Measurements from ENCODE around the gene ANKRD11.

ANKRD11 gene

GRCh38 chr16:89380681-89381080 is 109.7 kb downstream of the ANKRD11 start:
- DNase-seq (ENCODE audit: low spot score) = no peak

DNA sequence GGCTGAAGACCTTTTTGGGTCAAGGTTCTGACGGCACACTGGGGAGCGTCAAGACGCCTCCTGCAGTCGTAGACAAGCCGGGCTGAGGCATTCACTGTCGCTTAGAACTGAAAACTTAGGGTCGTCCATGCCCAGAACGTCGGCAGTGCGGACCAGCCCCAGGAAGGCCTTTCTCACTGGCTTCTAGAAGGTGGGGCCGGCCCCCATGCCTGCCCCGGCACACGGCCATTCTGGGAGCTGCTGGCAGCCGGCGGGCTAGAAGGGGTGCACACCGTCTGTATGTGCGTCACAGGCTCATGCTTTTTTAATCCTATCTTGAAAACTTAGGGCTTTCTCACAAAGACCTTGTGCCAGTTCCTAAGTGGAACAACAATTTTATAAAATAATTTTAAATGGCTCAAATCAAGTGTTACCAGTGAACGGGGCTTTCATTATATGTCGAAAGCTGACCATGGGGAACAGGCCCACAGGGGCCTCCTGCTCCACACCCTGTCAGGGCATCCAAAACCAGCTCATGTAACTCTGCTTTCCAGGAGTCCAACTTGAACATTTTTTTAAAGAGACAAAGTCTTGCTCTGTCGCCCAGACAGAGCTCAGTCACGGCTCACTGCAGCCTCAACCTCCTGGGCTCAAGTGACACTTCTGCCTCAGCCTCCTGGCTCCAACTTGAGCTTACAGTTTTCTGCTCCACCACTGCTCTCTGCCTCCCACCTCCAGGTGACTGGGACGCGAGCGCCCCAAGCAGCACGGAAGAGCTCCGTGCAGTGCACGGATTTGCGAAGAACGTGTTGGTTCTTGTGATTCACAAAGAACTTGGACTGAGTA is 111.2 kb downstream of the ANKRD11 start:
- DNase-seq (ENCODE audit: low spot score) = no peak

- DNase-seq (ENCODE audit: low spot score) = no peak
Observed at GRCh38 chr16:89377453-89377848, 112.9 kb downstream of the ANKRD11 start.

GRCh38 chr16:89376812-89377452 is 113.4 kb downstream of the ANKRD11 start:
- no peak for DNase-seq (ENCODE audit: low spot score)

- DNase-seq (ENCODE audit: low spot score) = no peak
Observed at GRCh38 chr16:89375686-89376085, 114.7 kb downstream of the ANKRD11 start.

DNA sequence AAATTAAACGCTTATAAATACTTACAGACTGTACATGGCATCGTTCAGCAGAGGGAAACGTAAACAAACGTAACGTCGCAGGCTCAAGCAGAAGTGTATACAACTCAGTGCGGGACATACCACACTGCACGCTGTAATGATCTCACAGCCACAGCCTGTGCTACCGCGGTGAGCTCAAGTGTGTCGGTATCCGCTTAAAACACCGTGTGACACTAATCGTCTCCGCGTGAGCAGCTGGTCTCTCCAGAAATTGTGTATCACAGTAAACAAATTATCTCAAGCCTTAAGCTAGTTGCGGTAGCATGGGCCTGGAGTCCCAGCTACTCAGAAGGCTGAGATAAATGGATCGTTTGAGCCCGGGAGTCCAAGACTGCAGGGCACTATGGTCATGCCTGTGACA is 115.3 kb downstream of the ANKRD11 start:
- DNase-seq (ENCODE audit: low spot score) = no peak

GRCh38 chr16:89374393-89374960 is 115.9 kb downstream of the ANKRD11 start:
- DNase-seq (ENCODE audit: low spot score) = no peak

DNA sequence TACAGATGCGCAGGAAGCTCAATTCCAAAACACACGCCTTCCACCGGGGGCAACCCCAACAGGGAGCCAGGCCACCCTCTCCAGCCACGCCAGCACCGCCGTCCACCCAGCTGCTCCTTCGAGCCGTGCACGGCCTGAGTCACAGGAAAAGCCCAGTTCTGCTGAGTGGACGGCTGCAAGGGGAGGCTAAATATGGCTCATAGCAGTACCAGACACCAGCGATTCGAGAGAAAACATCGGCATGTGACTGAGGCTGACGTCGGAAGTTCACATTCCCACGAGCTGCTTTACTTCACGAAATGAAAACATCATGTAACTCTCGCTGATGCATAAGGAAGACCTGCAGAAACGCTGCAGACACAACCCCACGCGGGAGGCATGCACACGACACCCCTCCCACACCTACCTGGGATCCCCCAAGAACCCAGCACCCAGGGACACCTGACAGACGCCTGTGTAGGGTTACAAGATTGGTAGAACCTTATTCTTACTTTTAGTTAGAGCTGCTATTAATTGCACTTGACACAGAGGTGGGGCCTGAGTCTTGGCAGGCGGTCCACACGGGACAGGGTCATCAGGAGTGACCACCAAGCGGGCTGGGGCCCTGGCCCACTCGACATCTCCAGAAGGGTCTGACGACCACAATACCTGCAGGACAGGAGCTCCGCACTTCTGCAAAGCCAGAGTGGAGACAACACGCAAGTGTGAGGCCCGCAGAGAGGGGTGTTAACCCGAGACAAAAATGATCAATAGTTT is 116.8 kb downstream of the ANKRD11 start:
- no peak for DNase-seq (ENCODE audit: low spot score)

GRCh38 chr16:89371968-89372634 is 118.3 kb downstream of the ANKRD11 start:
- no peak for DNase-seq (ENCODE audit: low spot score)

- DNase-seq (ENCODE audit: low spot score) = no peak
Observed at GRCh38 chr16:89371386-89371785, 119.0 kb downstream of the ANKRD11 start.

GRCh38 chr16:89370601-89371000 is 119.8 kb downstream of the ANKRD11 start:
- DNase-seq (ENCODE audit: low spot score) = no peak

DNA sequence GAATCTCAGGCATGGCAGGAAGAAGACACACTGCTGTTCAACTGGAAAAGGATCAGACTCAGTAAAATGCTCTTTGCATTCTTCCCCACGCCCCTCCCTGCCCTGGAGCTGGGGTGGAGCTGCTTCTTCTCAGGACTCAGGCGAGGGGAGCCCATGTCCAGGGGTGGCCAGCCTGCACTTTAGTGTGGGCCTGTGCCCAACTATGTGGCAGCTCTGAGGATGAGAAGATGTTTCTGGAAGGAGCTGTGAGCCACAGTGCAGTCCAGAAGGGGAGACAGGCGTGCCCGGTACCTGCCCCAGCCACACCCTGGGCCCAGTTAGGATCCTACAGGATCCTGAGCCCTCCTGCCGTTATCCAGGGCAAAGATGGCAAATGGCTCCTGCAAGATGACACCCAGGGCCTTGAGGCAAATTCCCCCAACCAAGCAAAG is 120.3 kb downstream of the ANKRD11 start:
- no peak for DNase-seq (ENCODE audit: low spot score)

- no peak for DNase-seq (ENCODE audit: low spot score)
Observed at GRCh38 chr16:89369266-89369895, 121.0 kb downstream of the ANKRD11 start.

DNA sequence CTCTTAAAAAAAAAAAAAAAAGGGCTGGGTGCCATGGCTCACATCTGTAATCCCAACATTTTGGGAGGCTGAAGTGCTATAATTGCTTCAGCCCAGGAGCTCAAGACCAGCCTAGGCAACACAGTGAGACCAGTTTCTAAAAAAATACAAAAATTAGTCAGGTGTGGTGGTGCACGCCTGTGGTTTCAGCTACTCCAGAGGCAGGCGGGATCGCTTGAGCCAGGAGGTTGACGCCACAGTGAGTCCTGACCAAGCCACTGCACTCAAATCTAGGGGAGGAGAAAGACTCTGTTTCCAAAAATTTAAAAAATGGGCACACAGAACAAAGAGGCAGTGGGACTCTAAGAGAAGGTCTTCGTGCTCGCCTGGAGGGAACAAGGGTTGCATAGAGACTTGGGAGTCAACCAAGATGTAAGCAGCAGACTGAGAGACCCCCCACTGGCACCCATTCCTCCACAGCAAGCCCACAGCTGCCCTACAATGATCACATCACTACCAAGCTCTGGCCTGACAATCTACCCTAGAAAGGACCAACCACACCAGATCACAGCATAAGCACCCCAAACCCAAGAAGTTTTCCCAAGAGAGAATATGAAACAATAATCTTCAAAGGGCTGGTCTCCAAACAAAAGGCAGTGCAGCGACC is 121.6 kb downstream of the ANKRD11 start:
- no peak for DNase-seq (ENCODE audit: low spot score)

DNA sequence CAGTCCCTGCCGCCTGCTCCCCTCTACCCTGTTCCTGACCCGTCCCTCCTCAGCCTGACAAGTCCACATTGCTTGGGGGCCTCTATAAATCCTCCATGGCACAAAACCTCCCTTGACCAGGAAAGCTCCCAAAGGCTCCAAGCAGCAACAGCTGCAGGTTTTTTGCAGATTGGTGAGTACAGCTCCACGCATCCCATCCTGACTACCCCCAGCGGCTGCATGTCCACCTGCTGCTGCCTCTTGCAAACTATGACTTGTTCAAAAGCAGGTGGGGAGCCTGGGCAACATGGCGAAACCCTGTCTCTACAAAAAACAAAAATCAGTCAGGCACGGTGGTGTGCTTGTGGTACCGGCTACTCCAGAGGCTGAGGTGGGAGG is 122.8 kb downstream of the ANKRD11 start:
- no peak for DNase-seq (ENCODE audit: low spot score)

- no peak for DNase-seq (ENCODE audit: low spot score)
Observed at GRCh38 chr16:89366561-89367537, 123.5 kb downstream of the ANKRD11 start.

DNA sequence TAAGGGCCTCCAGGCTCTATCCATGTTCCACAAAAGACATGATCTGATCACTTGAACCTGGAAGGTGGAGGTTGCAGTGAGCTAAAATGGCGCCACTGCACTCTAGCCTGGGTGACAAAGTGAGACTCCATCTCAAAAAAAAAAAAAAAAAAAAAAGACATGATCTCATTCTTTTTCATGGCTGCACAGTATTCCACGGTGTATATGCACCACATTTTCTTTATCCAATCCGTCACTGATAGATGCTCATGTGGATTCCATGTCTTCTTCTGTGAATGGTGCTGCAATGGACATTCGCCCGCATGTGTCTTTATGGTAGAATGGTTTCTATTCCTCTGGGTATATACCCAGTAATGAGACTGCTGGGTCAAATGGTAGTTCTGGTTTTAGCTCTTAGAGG is 124.4 kb downstream of the ANKRD11 start:
- no peak for DNase-seq (ENCODE audit: low spot score)

DNA sequence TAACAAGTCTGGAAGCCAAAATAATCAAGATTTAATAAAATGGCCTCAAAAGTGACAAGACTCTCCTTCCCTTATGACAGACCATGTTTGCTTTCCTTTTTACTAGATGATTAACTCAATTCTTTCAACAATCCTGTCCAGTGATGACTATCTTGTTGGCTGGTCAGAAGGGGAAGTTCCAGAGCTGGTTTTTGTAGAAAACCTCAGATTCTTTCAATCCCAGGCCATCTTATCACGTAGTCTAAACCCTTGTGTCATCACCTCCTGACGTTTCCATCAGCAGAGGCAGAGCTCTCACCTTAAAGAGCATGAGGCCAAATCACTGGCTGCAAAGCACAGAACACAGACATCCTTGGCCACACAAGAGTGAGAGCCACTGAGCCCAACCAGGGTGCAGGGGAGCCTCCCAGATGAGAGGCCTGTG is 125.3 kb downstream of the ANKRD11 start:
- DNase-seq (ENCODE audit: low spot score) = no peak

DNA sequence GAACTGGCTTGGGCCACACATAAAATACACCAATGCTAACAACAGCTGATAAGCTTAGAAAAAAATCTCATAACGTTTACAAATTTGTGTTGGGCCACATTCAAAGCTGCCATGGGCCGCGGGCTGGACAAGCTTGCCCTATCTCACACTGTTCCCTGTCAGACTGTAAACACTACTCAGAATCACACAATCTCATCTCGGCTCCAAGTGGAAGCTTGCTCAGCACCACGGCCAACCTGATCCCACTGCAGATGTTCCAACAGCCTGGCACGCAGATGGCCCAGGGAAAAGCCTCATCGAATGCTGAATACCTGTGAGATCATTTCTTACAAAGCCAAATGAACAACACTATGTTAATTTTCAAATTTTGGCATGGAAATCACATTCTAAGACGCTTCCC is 125.8 kb downstream of the ANKRD11 start:
- DNase-seq (ENCODE audit: low spot score) = no peak
